ENCODE measurements around the gene TBPL2. TPM values are rescaled to one million over a fixed set of nuclear protein-coding genes. Genes with fewer than 3 reads are reported as not detected.
"Not testable (repeated sequence)": the region's sequence is repeated elsewhere in the genome, so short reads cannot be mapped to it uniquely, and the experiment has no call there.

TBPL2 gene
- total RNA-seq: not detected

GRCh38 chr14:55440385-55440784 lies at the start of gene TBPL2:
TBPL2 (minus strand) TSS chr14:55440616; CDS start chr14:55440449, 167 bp downstream.
- Mint-ChIP-seq H3K27ac (no peak within 1 kb of the TSS), H3K27me3 (no peaks in the 10 kb centered on the region), H3K36me3 (ENCODE audit: low read depth) (no peaks in the 10 kb centered on the region), H3K4me3 (no peak within 1 kb of the TSS), H3K4me1 (no peaks in the 10 kb centered on the region), H3K9me3 (no peaks in the 10 kb centered on the region)
- ATAC-seq (replicated peaks): no peak

DNA sequence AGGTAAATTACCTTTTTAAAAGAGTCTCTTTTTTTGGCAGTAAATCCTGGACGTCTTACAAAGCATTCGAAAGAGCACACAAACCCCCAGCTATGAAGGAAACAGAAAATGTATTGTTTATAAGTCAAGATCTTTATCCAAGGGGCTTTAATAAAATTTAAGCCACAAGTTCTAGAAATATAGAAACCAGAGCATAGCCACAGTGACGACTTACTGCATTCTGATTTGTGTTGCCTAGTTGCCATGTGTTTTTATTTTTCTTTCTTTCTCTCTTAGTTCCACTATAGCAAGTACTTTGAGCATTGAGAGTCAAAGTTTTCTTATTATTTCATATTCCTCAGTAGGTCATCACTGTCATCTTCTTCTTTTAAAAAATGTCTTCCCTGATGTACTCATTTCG lies 47.8 kb upstream of the TBPL2 start:
- Mint-ChIP-seq H3K27me3 (no peaks in the 10 kb centered on the region), H3K4me1 (no peaks in the 10 kb centered on the region), H3K9me3 (no peaks in the 10 kb centered on the region), H3K27ac (no peak overlapping the region), H3K36me3 (ENCODE audit: low read depth) (no peaks in the 10 kb centered on the region), H3K4me3 (no peak overlapping the region)
- no peak for ATAC-seq (replicated peaks)

DNA sequence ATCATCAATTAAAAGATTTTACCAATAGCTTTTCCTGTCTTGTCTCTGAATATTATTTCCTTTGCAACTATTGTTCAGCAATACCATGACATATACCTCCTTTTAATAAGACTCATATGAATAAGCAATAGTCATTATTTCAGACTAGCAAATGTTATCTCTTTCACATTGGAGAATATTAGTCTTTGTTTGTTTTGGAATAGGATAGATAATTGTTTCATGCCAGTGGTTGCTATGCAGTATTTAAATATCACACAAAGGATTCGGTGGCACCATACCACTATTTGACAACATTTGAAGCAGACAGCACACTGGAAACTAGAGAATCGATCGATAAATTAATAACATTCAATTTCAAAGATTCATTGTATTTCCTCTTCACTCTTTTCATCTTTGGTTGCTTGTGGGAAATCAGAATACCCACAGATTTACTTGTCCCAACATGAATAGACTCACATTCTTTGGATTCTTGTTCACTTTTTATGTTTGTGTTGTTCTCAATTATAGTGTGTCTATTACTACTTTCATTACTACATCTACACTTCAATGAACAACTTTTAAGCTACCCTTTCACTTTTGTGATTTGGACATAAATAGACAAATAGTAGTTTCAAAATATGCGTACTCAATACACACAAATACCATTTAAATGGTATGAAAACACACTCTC lies 42.7 kb upstream of the TBPL2 start:
- Mint-ChIP-seq H3K4me1 (no peaks in the 10 kb centered on the region), H3K4me3 (no peak overlapping the region), H3K27ac (no peak overlapping the region), H3K27me3 (no peaks in the 10 kb centered on the region), H3K9me3 (no peaks in the 10 kb centered on the region), H3K36me3 (ENCODE audit: low read depth) (no peaks in the 10 kb centered on the region)
- no peak for ATAC-seq (replicated peaks)

DNA sequence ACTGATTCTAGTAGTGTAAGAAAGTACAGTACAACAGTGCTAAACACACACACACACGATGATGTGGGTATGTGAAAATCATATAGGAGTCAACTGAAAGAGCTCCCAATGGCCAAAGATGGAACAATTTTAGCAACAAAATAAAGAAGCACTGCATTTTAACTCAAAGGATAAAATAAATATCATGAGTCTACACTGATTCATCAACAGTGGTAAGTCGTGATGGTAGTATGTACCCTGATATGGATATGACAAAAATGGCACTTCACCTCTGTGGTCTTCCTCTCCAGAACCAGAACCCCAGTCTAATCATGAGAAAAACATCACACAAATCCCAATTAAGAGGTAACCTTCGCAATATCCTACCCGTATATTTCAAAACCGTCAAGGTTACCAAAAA lies 41.4 kb upstream of the TBPL2 start:
- H3K9me3 Mint-ChIP-seq: no peaks in the 10 kb centered on the region
- no peaks in the 10 kb centered on the region for H3K4me1 Mint-ChIP-seq
- H3K36me3 Mint-ChIP-seq (ENCODE audit: low read depth): no peaks in the 10 kb centered on the region
- no peak overlapping the region for H3K4me3 Mint-ChIP-seq
- no peak overlapping the region for H3K27ac Mint-ChIP-seq
- H3K27me3 Mint-ChIP-seq: no peaks in the 10 kb centered on the region
- ATAC-seq (replicated peaks): no peak

- no peak for ATAC-seq (replicated peaks)
- H3K27ac Mint-ChIP-seq: no peak overlapping the region
- H3K4me3 Mint-ChIP-seq: no peak overlapping the region
- no peaks in the 10 kb centered on the region for H3K27me3 Mint-ChIP-seq
- no peaks in the 10 kb centered on the region for H3K9me3 Mint-ChIP-seq
- no peaks in the 10 kb centered on the region for H3K36me3 Mint-ChIP-seq (ENCODE audit: low read depth)
- H3K4me1 Mint-ChIP-seq: no peaks in the 10 kb centered on the region
These were observed 37.3 kb upstream of the TBPL2 start for GRCh38 chr14:55477680-55478079.

GRCh38 chr14:55476448-55476847 lies 36.0 kb upstream of the TBPL2 start:
- not testable (repeated sequence) for H3K27ac Mint-ChIP-seq; H3K4me1 Mint-ChIP-seq; H3K36me3 Mint-ChIP-seq (ENCODE audit: low read depth); ATAC-seq (replicated peaks); H3K9me3 Mint-ChIP-seq; H3K27me3 Mint-ChIP-seq; H3K4me3 Mint-ChIP-seq

GRCh38 chr14:55473786-55474185 lies 33.4 kb upstream of the TBPL2 start:
- H3K27ac Mint-ChIP-seq: no peak overlapping the region
- no peak overlapping the region for H3K4me3 Mint-ChIP-seq
- H3K27me3 Mint-ChIP-seq: no peaks in the 10 kb centered on the region
- no peak for ATAC-seq (replicated peaks)
- H3K36me3 Mint-ChIP-seq (ENCODE audit: low read depth): no peaks in the 10 kb centered on the region
- H3K9me3 Mint-ChIP-seq: no peaks in the 10 kb centered on the region
- no peaks in the 10 kb centered on the region for H3K4me1 Mint-ChIP-seq

- Mint-ChIP-seq H3K4me1 (no peaks in the 10 kb centered on the region), H3K27me3 (no peaks in the 10 kb centered on the region), H3K27ac (no peak overlapping the region), H3K4me3 (no peak overlapping the region), H3K9me3 (no peaks in the 10 kb centered on the region), H3K36me3 (ENCODE audit: low read depth) (no peaks in the 10 kb centered on the region)
- no peak for ATAC-seq (replicated peaks)
These were observed 29.6 kb upstream of the TBPL2 start for GRCh38 chr14:55470025-55470424.

DNA sequence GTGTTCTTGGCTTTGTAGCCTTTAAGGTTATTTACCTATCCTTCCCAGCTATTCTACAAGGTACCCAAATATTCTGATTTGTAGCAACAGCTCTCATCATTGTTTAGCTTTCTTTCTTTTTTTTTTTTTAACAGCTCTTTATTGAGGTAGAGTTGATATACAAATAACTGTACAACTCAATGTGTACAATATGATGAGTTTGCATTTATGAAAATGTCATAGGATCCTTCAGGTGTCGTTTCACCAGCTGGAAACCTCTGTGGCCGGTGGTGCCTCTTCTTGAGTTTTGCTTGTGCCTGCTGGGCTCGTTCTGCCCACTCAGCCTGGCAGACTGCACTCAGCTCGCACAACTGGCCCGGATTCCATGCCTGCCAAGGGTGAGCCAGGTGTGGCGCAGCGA lies 26.9 kb upstream of the TBPL2 start:
- Mint-ChIP-seq H3K4me1 (peaks cover 9% of the 10 kb centered on the region), H3K4me3 (no peak overlapping the region), H3K27me3 (no peaks in the 10 kb centered on the region), H3K9me3 (no peaks in the 10 kb centered on the region), H3K27ac (no peak overlapping the region), H3K36me3 (ENCODE audit: low read depth) (no peaks in the 10 kb centered on the region)
- ATAC-seq (replicated peaks): no peak

DNA sequence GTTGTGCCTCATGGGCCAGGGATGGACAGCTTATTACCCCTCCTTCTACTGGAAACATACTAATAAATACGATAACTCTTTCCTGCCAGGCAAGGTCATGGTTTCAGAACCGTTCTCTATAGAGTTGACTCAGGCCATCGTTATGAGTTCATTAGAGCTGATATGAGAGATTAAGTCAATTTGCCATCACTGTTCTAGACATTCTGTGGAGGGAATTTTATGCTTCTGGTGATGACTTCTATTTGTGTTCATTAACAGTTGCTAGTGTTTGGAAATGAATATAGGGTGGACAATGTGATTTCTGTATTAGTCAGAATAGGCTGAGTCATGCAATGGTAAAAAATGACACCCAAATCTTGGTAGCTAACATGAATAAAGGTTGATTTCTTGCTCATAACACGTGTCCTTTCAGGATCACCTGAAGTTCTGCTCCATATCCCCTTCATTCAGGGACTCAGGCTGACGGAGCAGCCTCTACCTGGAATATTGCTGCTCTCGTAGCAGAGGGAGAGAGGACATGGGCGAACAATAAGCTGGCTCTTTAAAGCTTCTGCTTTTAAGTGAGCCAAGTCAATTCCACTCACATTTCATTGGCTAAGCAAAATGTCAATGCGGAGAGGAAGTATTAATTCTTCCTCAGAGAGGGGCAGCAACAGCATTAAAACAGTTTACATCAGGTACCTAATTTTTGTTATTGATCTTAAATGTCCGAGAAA lies 18.5 kb upstream of the TBPL2 start:
- Mint-ChIP-seq H3K36me3 (ENCODE audit: low read depth) (no peaks in the 10 kb centered on the region), H3K27me3 (peaks cover 4% of the 10 kb centered on the region), H3K27ac (peak overlapping the region; percentile 82), H3K9me3 (no peaks in the 10 kb centered on the region), H3K4me1 (peaks cover 22% of the 10 kb centered on the region), H3K4me3 (peak overlapping the region; percentile 39)
- peak; percentile 89 for ATAC-seq (replicated peaks)

- ATAC-seq (replicated peaks): no peak
- Mint-ChIP-seq H3K27ac (peak overlapping the region; percentile 82), H3K27me3 (peaks cover 7% of the 10 kb centered on the region), H3K36me3 (ENCODE audit: low read depth) (no peaks in the 10 kb centered on the region), H3K4me1 (peaks cover 14% of the 10 kb centered on the region), H3K9me3 (no peaks in the 10 kb centered on the region), H3K4me3 (no peak overlapping the region)
These were observed 17.1 kb upstream of the TBPL2 start for GRCh38 chr14:55457496-55457895.

- peaks cover 17% of the 10 kb centered on the region for H3K4me1 Mint-ChIP-seq
- not testable (repeated sequence) for H3K36me3 Mint-ChIP-seq (ENCODE audit: low read depth); H3K27ac Mint-ChIP-seq; ATAC-seq (replicated peaks); H3K9me3 Mint-ChIP-seq; H3K4me3 Mint-ChIP-seq
- H3K27me3 Mint-ChIP-seq: peaks cover 12% of the 10 kb centered on the region
These were observed 16.0 kb upstream of the TBPL2 start for GRCh38 chr14:55456411-55456810.

DNA sequence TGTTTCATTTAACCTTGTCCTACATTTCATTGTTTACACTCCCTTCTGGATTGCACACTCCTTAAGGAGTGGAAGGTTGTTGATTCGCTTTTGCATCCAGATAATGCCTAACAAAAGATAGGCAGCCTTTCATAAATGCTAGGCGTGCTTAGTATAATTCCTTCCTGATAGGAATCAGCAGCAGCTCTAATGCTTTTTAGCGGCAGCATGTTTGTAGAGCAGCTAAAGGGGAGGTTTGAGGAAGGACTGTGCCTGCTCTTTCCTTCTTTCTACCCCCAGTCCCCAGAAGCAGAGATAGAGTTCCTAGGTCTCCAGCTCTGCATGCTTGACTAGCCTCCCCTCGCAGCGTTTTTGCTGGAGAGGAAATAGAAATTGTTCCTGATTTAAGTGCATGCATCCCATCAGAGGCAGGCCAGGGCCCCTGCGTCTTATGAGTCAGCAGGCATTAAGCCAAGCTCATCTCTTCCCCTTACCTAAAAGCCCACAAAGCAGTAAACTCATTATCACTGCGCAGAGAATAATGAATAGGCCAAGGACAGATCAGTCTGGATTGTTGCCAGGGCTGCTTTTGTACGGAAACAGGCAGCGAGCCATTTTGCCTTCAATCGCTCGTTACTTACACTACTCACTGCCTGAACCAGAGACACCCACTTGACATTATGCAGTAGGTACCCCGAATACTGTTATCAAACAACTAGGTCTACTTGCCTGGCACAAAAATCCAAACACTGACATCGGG lies 14.0 kb upstream of the TBPL2 start:
- Mint-ChIP-seq H3K4me3 (no peak overlapping the region), H3K27me3 (peaks cover 9% of the 10 kb centered on the region), H3K4me1 (peaks cover 13% of the 10 kb centered on the region), H3K36me3 (ENCODE audit: low read depth) (no peaks in the 10 kb centered on the region), H3K9me3 (no peaks in the 10 kb centered on the region), H3K27ac (no peak overlapping the region)
- no peak for ATAC-seq (replicated peaks)

DNA sequence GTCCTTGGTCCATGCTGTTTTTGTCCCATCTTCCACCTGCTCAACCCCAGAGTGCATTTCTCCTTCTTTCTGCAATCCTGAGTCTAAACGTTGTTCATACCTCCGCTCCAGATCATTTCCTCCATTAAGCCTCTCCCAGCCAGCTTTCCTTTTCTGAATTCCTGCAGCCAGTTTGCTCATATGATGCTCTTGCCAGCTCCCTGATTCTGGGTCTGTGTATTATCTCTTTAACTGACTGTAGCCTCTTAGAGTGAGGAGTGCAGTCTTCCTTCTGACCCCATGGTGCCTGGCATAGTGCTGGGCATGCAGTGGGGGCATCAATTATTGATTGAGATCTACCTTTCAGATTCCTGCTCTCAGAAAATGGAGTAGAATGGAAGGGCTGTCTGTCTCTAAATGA lies 11.5 kb upstream of the TBPL2 start:
- no peak for ATAC-seq (replicated peaks)
- H3K4me1 Mint-ChIP-seq: peaks cover 9% of the 10 kb centered on the region
- H3K27me3 Mint-ChIP-seq: peaks cover 9% of the 10 kb centered on the region
- H3K4me3 Mint-ChIP-seq: no peak overlapping the region
- H3K36me3 Mint-ChIP-seq (ENCODE audit: low read depth): no peaks in the 10 kb centered on the region
- H3K27ac Mint-ChIP-seq: no peak overlapping the region
- no peaks in the 10 kb centered on the region for H3K9me3 Mint-ChIP-seq

DNA sequence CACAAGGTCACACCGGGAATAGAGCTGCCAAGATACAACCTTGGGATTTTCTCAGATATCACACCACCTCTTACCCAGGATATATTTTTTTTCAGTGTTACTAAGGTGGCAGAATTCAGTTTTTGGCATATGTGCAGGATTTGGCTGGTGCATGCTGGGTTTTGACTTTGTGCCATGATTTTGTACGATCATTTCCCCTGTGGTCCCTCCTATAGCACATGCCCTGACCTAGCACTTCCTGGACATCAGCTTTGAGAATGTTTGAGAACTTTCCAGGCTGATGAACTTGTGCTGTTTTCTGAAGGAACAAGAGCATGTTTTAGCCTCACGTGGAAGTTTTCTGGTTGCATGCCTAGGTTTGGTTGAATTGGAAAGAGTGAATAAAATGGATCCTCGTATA lies 11.0 kb upstream of the TBPL2 start:
- ATAC-seq (replicated peaks): no peak
- Mint-ChIP-seq H3K4me1 (peaks cover 10% of the 10 kb centered on the region), H3K9me3 (no peaks in the 10 kb centered on the region), H3K27me3 (peaks cover 9% of the 10 kb centered on the region), H3K4me3 (no peak overlapping the region), H3K27ac (no peak overlapping the region), H3K36me3 (ENCODE audit: low read depth) (no peaks in the 10 kb centered on the region)
